Right lobe of liver (tissue), 4 donors: Measurements from ENCODE around the gene KIF13A.

Experiments used
- POLR2A ChIP-seq: fragments of 450-650 bp; IDR thresholded peaks from one replicate; pipeline ENCODE4 v1.6.1; 2017; ENCODE audit warnings: antibody characterized with exemption, mild to moderate bottlenecking
- TF ChIP-seq, protein P1 (sequence below), 4 donors: fragments of 200-600 bp in 3 of 4; fragments of 450-650 bp in 1 of 4; IDR thresholded peaks; one replicate each; pipeline versions ENCODE4 v1.5.1 to v1.8.0; 2016 to 2022; ENCODE audit warnings: antibody characterized with exemption in 4 of 4, mild to moderate bottlenecking in 2 of 4
- donor health status: DM: no; HTN: no; CAD: no.
- donor health status: DM: no; HTN: no; CAD: no.
- donor health status: DM: no; HTN: yes; CAD: no.

DNA sequence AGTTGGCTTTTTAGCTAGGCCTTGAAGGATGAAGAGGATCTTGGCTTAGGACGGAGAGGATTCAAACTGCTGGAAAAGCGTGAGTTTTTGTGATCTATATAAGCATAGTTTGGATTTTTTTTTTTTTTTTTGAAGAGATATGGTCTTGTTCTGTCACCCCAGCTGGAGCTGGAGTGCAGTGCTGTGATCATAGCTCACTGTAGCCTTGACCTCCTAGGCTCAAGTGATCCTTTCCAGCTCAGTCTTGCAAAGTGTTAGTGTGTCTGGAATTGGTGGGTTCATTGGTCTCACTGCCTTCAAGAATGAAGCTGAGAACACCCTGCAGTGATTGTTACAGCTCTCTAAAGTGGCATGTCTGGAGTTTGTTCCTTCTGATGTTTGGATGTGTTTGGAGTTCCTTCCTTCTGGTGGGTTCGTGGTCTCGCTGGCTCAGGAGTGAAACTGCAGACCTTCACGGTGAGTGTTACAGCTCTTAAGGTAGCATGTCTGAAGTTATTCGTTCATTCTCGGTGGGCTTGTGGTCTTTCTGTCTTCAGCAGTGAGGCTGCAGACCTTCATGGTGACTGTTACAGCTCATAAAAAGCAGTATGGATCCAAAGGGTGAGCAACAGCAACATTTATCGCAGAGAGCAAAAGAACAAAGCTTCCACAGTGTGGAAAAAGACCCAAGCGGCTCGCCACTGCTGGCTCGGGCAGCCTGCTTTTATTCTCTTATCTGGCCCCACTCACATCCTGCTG lies 243.2 kb downstream of the KIF13A start:
- TF ChIP-seq, protein P1, sequence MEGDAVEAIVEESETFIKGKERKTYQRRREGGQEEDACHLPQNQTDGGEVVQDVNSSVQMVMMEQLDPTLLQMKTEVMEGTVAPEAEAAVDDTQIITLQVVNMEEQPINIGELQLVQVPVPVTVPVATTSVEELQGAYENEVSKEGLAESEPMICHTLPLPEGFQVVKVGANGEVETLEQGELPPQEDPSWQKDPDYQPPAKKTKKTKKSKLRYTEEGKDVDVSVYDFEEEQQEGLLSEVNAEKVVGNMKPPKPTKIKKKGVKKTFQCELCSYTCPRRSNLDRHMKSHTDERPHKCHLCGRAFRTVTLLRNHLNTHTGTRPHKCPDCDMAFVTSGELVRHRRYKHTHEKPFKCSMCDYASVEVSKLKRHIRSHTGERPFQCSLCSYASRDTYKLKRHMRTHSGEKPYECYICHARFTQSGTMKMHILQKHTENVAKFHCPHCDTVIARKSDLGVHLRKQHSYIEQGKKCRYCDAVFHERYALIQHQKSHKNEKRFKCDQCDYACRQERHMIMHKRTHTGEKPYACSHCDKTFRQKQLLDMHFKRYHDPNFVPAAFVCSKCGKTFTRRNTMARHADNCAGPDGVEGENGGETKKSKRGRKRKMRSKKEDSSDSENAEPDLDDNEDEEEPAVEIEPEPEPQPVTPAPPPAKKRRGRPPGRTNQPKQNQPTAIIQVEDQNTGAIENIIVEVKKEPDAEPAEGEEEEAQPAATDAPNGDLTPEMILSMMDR (IDR thresholded peaks at IDR 0.05) = no peak
- TF ChIP-seq POLR2A = no peak
